ENCODE results near the gene POU5F2.

POU5F2 gene, protein sequence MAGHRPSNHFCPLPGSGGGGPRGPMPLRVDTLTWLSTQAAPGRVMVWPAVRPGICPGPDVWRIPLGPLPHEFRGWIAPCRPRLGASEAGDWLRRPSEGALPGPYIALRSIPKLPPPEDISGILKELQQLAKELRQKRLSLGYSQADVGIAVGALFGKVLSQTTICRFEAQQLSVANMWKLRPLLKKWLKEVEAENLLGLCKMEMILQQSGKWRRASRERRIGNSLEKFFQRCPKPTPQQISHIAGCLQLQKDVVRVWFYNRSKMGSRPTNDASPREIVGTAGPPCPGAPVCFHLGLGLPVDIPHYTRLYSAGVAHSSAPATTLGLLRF

GRCh38 chr5:93741136-93741811 lies at the start of gene POU5F2:
Gene POU5F2, minus strand, starts transcription at chr5:93741600. Its CDS starts 37 bp downstream, at chr5:93741563.
- DNase-seq = no peak

- no peak for DNase-seq
Observed at GRCh38 chr5:93790401-93790800, 49.0 kb upstream of the POU5F2 start.

DNA sequence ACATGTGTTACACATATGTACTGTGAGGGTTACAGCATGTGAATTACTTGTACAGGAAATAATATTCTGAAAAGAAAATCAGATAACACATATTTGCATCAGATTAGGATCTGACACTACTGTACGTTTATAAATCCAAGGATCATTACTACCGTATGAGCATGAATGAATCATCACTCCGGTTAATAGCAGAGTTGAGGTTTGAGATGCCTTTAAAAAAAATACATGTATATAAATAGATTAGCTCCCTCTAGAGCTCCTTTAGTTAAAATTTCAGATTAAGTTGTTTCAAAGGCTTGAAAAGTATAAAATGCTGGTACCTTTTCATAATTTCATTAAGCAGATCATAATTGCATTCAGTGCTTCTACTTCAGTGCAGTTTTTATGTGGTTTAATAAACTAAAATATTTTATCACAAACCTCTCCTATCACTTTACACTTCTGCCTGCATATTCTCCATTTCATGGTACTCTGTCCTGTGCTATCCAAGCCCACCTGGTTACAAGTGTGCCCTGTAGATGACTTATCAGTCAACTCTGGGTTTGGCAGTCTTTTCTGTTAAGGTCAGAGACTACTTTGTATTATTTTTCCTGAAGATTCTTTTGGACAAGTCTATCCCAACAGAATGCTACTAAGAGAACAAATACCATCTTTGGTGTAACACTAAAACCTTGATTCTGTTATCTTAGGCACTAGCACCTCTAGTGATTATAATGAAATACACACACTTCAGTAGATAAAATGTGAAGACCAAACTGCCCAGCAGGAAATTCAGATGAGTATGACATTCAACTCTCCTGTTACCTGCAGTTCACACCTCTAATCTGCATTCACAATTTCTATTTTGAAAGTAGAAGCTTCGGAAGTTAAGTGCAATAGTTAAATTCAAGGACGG lies 48.0 kb upstream of the POU5F2 start:
- no peak for DNase-seq

DNA sequence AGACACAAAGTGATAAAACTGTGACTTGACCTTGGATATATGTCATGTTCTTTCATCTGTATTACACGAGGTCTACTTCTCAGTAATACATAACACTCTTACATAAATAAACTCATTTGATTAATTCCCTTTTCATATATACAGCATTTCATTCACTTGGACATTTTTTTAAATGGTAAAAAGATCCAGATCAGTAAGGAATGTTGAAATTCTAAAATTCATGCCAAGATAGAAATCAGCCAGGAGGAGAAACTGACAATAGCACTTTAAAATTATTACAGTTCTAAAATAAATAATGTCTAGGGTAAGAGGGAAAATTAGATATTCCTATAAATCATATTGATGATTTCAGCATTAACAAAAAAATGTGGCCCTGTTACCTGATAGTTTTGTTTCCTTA lies 46.2 kb upstream of the POU5F2 start:
- DNase-seq = no peak

DNA sequence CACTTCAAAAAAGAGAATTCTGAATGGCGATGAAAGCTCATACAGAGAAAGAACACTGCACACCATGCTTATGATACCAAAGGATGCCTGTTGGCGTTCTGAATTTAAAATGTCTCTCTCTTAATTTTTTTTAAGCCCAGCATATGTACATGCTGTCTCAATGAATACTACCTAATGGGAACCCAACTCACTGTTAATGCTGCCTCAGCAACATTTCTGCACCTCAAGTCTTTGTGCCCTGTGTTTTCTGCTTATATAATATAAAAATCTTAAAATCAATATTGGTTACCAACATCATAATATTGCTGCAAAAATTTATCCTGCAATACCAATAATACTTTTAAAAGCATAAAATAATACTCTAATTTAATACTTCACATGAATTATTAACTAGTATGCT lies 44.1 kb upstream of the POU5F2 start:
- no peak for DNase-seq

DNA sequence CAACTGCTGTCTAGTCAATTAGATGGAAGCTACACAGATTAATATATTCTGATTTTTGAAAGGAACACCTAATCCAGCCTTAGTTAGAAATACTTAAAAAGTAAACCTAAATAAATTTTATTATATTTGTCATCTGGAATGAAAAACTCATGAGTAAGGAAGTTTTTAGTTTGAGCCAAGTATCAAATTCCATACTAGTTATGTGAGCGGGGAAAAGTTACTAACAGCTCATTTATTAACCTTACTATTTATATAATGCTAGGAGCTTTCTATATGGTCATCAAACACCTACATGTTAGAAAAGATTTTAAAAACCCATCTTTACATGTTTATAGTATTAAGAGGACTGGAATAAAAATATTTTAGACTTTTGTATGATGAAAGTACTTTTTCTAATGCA lies 41.6 kb upstream of the POU5F2 start:
- no peak for DNase-seq

- DNase-seq = no peak
Observed at GRCh38 chr5:93777620-93778019, 36.2 kb upstream of the POU5F2 start.

GRCh38 chr5:93756372-93756771 lies 15.0 kb upstream of the POU5F2 start:
- DNase-seq = no peak

GRCh38 chr5:93755716-93756115 lies 14.3 kb upstream of the POU5F2 start:
- DNase-seq = no peak

DNA sequence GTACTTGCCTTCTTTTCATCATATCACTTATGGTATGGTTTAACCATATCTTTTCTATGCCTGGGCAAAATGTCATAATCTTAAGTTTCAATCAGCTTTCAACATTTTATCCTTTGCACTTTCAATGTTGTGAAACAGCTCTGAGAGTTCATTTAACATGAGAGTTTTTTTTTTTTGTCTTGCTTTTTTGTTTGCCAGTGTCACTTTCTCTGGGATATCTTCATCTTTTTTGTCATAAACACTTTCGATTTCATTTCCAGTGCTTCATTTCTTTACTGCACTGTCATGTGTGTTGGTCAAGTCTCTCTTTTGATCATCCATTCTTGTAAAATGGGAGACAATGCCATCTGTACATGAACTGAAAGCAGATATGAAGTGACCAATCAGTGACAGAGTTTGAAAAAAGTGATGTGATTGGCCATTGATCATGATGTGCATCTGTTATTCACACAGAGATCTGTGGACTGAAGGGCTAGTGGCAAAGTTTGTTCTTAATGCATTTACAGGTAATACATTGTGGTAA lies 7.5 kb upstream of the POU5F2 start:
- DNase-seq = no peak

- no peak for DNase-seq
Observed at GRCh38 chr5:93746406-93747056, 5.1 kb upstream of the POU5F2 start.

GRCh38 chr5:93736284-93736683 lies 5.1 kb downstream of the POU5F2 start:
- no peak for DNase-seq

DNA sequence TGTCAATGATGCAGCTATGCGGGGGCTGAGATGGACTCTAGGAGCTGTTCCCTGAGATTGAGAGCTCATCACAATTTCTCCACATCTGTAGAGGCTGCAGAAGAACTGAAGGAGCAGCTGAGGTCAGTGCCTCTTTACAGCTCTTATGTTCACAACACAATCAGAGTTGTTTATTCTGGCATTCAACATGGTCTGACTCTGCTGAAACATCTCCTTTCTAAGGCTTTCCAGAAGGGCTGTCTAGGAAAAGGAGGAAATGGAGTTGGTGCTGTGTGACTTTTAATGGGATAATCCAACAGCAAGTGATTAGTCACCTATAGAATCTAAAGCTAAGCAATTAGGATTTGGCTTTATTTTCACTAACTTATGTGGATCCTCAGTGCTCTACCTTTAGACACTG lies 6.0 kb downstream of the POU5F2 start:
- DNase-seq = no peak

- DNase-seq = no peak
Observed at GRCh38 chr5:93731987-93732386, 9.4 kb downstream of the POU5F2 start.

DNA sequence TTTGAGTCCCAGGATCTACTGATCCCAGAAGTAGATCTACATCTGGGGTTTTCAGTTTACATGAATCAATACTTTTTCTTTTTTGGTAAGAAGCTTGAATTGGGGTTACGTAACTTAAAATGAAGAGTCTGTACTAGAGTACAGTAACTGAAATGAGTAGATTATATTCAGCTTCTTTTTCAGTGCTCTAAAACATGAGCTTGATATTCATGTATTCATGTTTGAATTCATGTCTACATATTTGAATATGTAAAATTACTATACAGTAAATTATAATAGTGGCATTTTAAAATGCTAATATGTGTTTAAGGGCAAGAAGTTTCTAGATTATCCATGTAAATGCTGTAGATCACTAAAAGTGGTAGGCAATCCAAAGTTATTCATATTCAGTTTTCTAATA lies 14.8 kb downstream of the POU5F2 start:
- no peak for DNase-seq

GRCh38 chr5:93724791-93725190 lies 16.6 kb downstream of the POU5F2 start:
- DNase-seq = no peak

GRCh38 chr5:93723681-93724080 lies 17.7 kb downstream of the POU5F2 start:
- no peak for DNase-seq

- DNase-seq = no peak
Observed at GRCh38 chr5:93723005-93723404, 18.4 kb downstream of the POU5F2 start.

GRCh38 chr5:93722588-93722987 lies 18.8 kb downstream of the POU5F2 start:
- no peak for DNase-seq

DNA sequence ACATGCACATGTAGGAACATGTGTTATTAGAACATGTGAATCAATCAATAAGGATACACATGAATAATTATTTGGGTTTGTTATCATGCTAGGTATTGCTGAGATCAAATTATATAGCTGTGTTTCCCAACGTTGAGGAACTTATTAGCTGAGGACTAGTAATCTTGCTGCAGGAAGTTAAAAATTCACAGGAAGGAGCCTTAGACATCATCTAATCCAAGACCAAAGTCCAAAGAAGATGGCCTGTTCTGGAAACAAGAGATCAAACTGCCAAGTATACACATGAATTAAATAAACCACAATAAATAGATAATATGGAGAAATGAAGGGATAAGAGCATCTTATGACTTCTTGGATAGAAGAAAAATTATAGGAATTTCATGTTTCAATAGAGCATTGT lies 19.9 kb downstream of the POU5F2 start:
- no peak for DNase-seq

- DNase-seq = no peak
Observed at GRCh38 chr5:93721071-93721470, 20.3 kb downstream of the POU5F2 start.

GRCh38 chr5:93717162-93717561 lies 24.2 kb downstream of the POU5F2 start:
- peak; percentile 47 for DNase-seq

DNA sequence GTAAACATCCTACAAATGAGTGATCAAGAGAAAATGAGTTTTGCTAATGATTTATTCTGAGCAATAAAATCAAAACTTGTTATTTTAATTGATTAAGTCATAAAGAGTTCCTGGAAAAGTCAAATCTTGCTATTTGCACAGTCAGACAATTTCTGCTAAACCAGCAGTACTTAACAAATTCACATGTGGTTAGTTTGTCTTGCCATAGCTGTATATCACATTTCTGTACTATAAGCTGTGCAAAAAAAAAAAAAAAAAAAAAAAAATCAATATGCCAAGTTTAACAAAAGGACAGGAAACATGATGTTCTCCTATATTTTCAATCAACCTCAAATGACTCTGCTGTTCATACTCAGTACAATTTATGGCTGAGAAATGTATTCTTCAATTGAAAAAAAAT lies 24.9 kb downstream of the POU5F2 start:
- no peak for DNase-seq

All from NCI-H345 (cell line).